ENCODE results near the gene OGFR.
A peak's percentile ranks its signal among the peaks of the same experiment; 100 is the strongest.

The OGFR gene

GRCh38 chr20:62807444-62808210 lies 3.0 kb downstream of the OGFR start:
- CTCF ChIA-PET = interaction anchor here (0.6 to 3.4 kb wide), 20 partner anchors 8 to 647 kb away, joined by 3 to 18 read pairs (median 3); partner anchors contain the start of genes COL9A3 and MRGBP
- POLR2A ChIA-PET = interaction anchor here (1.0 to 1.7 kb wide), 2 partner anchors 12 to 441 kb away, joined by 3 read pairs; partner anchors contain the start of gene MRGBP
- H3K36me3 ChIP-seq (ENCODE audit: control insufficient read depth in 2 of 2, insufficient read depth in 1 of 2, low read length in 2 of 2) = peaks cover 4 to 61% of the 10 kb centered on the region in 2 experiments; a peak in 2 of 3 replicates
- H3K27ac ChIP-seq (ENCODE audit: extremely low read depth, low read depth, low read length) = no peak overlapping the region
- H3K9me3 ChIP-seq (ENCODE audit: control insufficient read depth, insufficient read depth, low read depth, low read length) = no peaks in the 10 kb centered on the region
- H3K4me1 ChIP-seq (ENCODE audit: control insufficient read depth, insufficient read depth, low read length) = no peaks in the 10 kb centered on the region
- no peak overlapping the region for H3K4me3 ChIP-seq (ENCODE audit: low read depth, low read length)
- TF ChIP-seq ZFHX2 (tag by site-specific recombination; conservative IDR thresholded peaks at IDR 0.05) = peak; percentile 27
- no peak for TF ChIP-seq ZBTB21 (tag by site-specific recombination; IDR thresholded peaks at IDR 0.05)

GRCh38 chr20:62808211-62808865 lies 3.7 kb downstream of the OGFR start:
- ChIA-PET POLR2A (interaction anchor here (0.7 to 1.7 kb wide), 3 partner anchors 13 to 442 kb away, joined by 3 to 8 read pairs (median 3); partner anchors contain the start of gene MRGBP), CTCF (interaction anchor here (0.5 to 2.8 kb wide), 25 partner anchors 8 to 648 kb away, joined by 3 to 17 read pairs (median 3); partner anchors contain the start of genes COL9A3, MRGBP and SLCO4A1)
- TF ChIP-seq ZNF623 (tag by site-specific recombination; IDR thresholded peaks at IDR 0.05) (no peak), KLF9 (tag by site-specific recombination; IDR thresholded peaks at IDR 0.05; ENCODE audit: low read depth) (no peak), ZNF2 (tag by site-specific recombination; IDR thresholded peaks at IDR 0.05) (peak; percentile 75; the same call in 1 of the 2 replicates), ZNF140 (tag by site-specific recombination; IDR thresholded peaks at IDR 0.05) (no peak), PRDM10 (tag by site-specific recombination; IDR thresholded peaks at IDR 0.05) (peak; percentile 95), GLIS1 (tag by site-specific recombination; IDR thresholded peaks at IDR 0.05) (no peak), EGR2 (tag by site-specific recombination; IDR thresholded peaks at IDR 0.05; ENCODE audit: low read depth) (no peak), IKZF3 (tag by site-specific recombination; IDR thresholded peaks at IDR 0.05) (0 out of 2 replicates have a peak, but pooled peaks have one; percentile 20), MEIS1 (CRISPR knock-in tag; IDR thresholded peaks at IDR 0.05; ENCODE audit: borderline replicate concordance) (no peak), HIC1 (tag by site-specific recombination; IDR thresholded peaks at IDR 0.05) (0 out of 2 replicates have a peak, but pooled peaks have one; percentile 30), ZNF174 (tag by site-specific recombination; IDR thresholded peaks at IDR 0.05) (no peak), ZNF561 (tag by site-specific recombination; IDR thresholded peaks at IDR 0.05; ENCODE audit: borderline replicate concordance) (no peak), ZNF654 (tag by site-specific recombination; IDR thresholded peaks at IDR 0.05; ENCODE audit: low read depth) (peak; percentile 52; the same call in 1 of the 2 replicates), PRDM4 (tag by site-specific recombination; IDR thresholded peaks at IDR 0.05) (no peak), CTCF (tag by site-specific recombination; IDR thresholded peaks at IDR 0.05) (peak; percentile 65), ZNF391 (tag by site-specific recombination; IDR thresholded peaks at IDR 0.05; ENCODE audit: borderline replicate concordance, low read depth) (no peak)
- Histone ChIP-seq H3K9me3 (ENCODE audit: control insufficient read depth, insufficient read depth, low read depth, low read length) (no peaks in the 10 kb centered on the region), H3K27ac (ENCODE audit: extremely low read depth, low read depth, low read length) (no peak overlapping the region), H3K36me3 (ENCODE audit: control insufficient read depth in 2 of 2, insufficient read depth in 1 of 2, low read length in 2 of 2) (peaks cover 4 to 65% of the 10 kb centered on the region in 2 experiments; a peak in 2 of 3 replicates), H3K4me3 (ENCODE audit: low read depth, low read length) (no peak overlapping the region), H3K4me1 (ENCODE audit: control insufficient read depth, insufficient read depth, low read length) (no peaks in the 10 kb centered on the region)
